HG03066 (cell line): ENCODE data around the gene GAMT.

ENCODE experiments used
- ATAC-seq: cut with Tn5 transposase; IDR thresholded peaks from one replicate; pipeline ENCODE4 v1.9.1; 2021; ENCODE audit warnings: low read depth; ENCODE audit not compliant: unreplicated experiment

The GAMT gene

GRCh38 chr19:1350867-1351266 lies 50.5 kb downstream of the GAMT start:
- no peak for ATAC-seq

GRCh38 chr19:1349211-1349610 lies 52.1 kb downstream of the GAMT start:
- no peak for ATAC-seq
